ENCODE results near the gene SOX15. TPM values are rescaled to one million over a fixed set of nuclear protein-coding genes. Genes with fewer than 3 reads are reported as not detected.

Gene SOX15
- total and polyA plus RNA-seq, 2 of the 13 experiments (the other 11 are each of a cell fraction or from before 2014, with no cell fraction given), result 0.07 to 0.18 TPM

DNA sequence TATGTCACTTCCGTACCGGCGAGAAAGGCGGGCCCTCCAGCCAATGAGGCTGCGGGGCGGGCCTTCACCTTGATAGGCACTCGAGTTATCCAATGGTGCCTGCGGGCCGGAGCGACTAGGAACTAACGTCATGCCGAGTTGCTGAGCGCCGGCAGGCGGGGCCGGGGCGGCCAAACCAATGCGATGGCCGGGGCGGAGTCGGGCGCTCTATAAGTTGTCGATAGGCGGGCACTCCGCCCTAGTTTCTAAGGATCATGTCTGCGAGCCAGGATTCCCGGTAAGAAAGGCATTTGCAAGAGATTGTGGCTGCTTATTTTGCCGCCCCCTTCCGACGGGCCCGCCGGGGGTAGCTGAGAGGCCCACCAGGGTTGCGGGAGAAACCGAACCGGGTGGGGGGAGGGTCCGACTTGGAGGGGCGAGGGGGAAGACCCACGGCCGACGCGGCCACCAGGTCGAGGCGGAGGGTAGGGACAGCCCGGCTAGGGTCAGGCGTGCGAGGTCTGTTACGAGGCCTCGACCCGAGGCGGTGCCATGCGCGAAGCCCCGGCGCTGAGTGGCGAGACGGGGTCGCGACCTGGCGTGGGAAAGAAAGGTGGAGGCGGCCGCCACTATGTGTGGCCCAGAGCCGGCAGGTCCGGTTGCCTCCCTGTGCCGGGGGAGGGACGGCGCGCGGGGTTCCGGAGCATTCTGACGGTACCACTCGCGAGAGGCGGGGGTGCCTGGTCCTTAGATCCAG, 17.1 kb downstream of the SOX15 start (continued):
- TF ChIP-seq, protein P1, sequence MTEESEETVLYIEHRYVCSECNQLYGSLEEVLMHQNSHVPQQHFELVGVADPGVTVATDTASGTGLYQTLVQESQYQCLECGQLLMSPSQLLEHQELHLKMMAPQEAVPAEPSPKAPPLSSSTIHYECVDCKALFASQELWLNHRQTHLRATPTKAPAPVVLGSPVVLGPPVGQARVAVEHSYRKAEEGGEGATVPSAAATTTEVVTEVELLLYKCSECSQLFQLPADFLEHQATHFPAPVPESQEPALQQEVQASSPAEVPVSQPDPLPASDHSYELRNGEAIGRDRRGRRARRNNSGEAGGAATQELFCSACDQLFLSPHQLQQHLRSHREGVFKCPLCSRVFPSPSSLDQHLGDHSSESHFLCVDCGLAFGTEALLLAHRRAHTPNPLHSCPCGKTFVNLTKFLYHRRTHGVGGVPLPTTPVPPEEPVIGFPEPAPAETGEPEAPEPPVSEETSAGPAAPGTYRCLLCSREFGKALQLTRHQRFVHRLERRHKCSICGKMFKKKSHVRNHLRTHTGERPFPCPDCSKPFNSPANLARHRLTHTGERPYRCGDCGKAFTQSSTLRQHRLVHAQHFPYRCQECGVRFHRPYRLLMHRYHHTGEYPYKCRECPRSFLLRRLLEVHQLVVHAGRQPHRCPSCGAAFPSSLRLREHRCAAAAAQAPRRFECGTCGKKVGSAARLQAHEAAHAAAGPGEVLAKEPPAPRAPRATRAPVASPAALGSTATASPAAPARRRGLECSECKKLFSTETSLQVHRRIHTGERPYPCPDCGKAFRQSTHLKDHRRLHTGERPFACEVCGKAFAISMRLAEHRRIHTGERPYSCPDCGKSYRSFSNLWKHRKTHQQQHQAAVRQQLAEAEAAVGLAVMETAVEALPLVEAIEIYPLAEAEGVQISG (CRISPR knock-in tag; IDR thresholded peaks at IDR 0.05), result peak; percentile 31; the same call in 1 of the 2 replicates
- TF ChIP-seq ZNF607 (CRISPR knock-in tag; IDR thresholded peaks at IDR 0.05; ENCODE audit: borderline replicate concordance), result peak; percentile 65; the same call in 1 of the 2 replicates
- no peak for TF ChIP-seq HNRNPL (IDR thresholded peaks at IDR 0.05; ENCODE audit: low read depth, low read length)
- TF ChIP-seq GABPA (IDR thresholded peaks at IDR 0.05; ENCODE audit: low read depth, low read length), result no peak
- TF ChIP-seq GABPA (CRISPR knock-in tag; IDR thresholded peaks at IDR 0.05; ENCODE audit: low read depth), result peak; percentile 54
- TF ChIP-seq, protein P2, sequence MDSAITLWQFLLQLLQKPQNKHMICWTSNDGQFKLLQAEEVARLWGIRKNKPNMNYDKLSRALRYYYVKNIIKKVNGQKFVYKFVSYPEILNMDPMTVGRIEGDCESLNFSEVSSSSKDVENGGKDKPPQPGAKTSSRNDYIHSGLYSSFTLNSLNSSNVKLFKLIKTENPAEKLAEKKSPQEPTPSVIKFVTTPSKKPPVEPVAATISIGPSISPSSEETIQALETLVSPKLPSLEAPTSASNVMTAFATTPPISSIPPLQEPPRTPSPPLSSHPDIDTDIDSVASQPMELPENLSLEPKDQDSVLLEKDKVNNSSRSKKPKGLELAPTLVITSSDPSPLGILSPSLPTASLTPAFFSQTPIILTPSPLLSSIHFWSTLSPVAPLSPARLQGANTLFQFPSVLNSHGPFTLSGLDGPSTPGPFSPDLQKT (CRISPR knock-in tag; IDR thresholded peaks at IDR 0.05; ENCODE audit: borderline replicate concordance), result no peak
- no peak for TF ChIP-seq SMAD9 (CRISPR knock-in tag; IDR thresholded peaks at IDR 0.05)
- peak; percentile 87 for TF ChIP-seq TAF1 (CRISPR knock-in tag; IDR thresholded peaks at IDR 0.05)
- no peak; the same call in 1 of the 2 replicates for TF ChIP-seq ZNF333 (CRISPR knock-in tag; IDR thresholded peaks at IDR 0.05; ENCODE audit: borderline replicate concordance)
- TF ChIP-seq PAX8 (CRISPR knock-in tag; IDR thresholded peaks at IDR 0.05; ENCODE audit: borderline replicate concordance), result peak; percentile 87; the same call in 1 of the 2 replicates
- TF ChIP-seq ZNF557 (CRISPR knock-in tag; IDR thresholded peaks at IDR 0.05), result no peak
- no peak for TF ChIP-seq MIER3 (CRISPR knock-in tag; IDR thresholded peaks at IDR 0.05; ENCODE audit: borderline replicate concordance)
- no peak; the same call in 1 of the 2 replicates for TF ChIP-seq KAT7 (CRISPR knock-in tag; IDR thresholded peaks at IDR 0.05; ENCODE audit: borderline replicate concordance)
- TF ChIP-seq, protein P3, sequence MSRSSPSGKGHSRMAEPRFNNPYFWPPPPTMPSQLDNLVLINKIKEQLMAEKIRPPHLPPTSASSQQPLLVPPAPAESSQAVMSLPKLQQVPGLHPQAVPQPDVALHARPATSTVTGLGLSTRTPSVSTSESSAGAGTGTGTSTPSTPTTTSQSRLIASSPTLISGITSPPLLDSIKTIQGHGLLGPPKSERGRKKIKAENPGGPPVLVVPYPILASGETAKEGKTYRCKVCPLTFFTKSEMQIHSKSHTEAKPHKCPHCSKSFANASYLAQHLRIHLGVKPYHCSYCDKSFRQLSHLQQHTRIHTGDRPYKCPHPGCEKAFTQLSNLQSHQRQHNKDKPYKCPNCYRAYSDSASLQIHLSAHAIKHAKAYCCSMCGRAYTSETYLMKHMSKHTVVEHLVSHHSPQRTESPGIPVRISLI (CRISPR knock-in tag; IDR thresholded peaks at IDR 0.05; ENCODE audit: borderline replicate concordance), result no peak; the same call in 1 of the 2 replicates
- no peak for TF ChIP-seq ZNF207 (IDR thresholded peaks at IDR 0.05; ENCODE audit: borderline replicate concordance)
- no peak for TF ChIP-seq EHMT2 (IDR thresholded peaks at IDR 0.05; ENCODE audit: borderline replicate concordance, low read depth, low read length)
- TF ChIP-seq, protein P4, sequence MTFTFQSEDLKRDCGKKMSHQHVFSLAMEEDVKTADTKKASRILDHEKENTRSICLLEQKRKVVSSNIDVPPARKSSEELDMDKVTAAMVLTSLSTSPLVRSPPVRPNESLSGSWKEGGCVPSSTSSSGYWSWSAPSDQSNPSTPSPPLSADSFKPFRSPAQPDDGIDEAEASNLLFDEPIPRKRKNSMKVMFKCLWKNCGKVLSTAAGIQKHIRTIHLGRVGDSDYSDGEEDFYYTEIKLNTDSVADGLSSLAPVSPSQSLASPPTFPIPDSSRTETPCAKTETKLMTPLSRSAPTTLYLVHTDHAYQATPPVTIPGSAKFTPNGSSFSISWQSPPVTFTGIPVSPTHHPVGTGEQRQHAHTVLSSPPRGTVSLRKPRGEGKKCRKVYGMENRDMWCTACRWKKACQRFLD (CRISPR knock-in tag; IDR thresholded peaks at IDR 0.05; ENCODE audit: borderline replicate concordance), result peak; percentile 57; the same call in 1 of the 2 replicates
- TF ChIP-seq PHF20 (CRISPR knock-in tag; IDR thresholded peaks at IDR 0.05), result no peak
- TF ChIP-seq SMARCC2 (IDR thresholded peaks at IDR 0.05), result no peak
- no peak; the same call in 1 of the 2 replicates for TF ChIP-seq ZC3H13 (CRISPR knock-in tag; IDR thresholded peaks at IDR 0.05)
- TF ChIP-seq, protein P5, sequence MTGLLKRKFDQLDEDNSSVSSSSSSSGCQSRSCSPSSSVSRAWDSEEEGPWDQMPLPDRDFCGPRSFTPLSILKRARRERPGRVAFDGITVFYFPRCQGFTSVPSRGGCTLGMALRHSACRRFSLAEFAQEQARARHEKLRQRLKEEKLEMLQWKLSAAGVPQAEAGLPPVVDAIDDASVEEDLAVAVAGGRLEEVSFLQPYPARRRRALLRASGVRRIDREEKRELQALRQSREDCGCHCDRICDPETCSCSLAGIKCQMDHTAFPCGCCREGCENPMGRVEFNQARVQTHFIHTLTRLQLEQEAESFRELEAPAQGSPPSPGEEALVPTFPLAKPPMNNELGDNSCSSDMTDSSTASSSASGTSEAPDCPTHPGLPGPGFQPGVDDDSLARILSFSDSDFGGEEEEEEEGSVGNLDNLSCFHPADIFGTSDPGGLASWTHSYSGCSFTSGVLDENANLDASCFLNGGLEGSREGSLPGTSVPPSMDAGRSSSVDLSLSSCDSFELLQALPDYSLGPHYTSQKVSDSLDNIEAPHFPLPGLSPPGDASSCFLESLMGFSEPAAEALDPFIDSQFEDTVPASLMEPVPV (CRISPR knock-in tag; IDR thresholded peaks at IDR 0.05), result no peak; the same call in 1 of the 2 replicates
- TF ChIP-seq CEBPB (IDR thresholded peaks at IDR 0.05; ENCODE audit: borderline replicate concordance, low read depth, low read length), result no peak; the same call in 1 of the 2 replicates

Data from HepG2 (cell line).